ENCODE data around the gene MIGA2.
A peak's percentile ranks its signal among the peaks of the same experiment; 100 is the strongest.

MIGA2 gene

GRCh38 chr9:129121483-129121882 lies 85.1 kb downstream of the MIGA2 start:
- TF ChIP-seq CTCF (IDR thresholded peaks at IDR 0.05; ENCODE audit: low read length, missing control alignments) = no peak
- peak; percentile 48 for DNase-seq (ENCODE audit: low read depth)
- H3K4me3 ChIP-seq (replicated peaks; ENCODE audit: low read depth, low read length) = no peak overlapping the region
